Esophagus squamous epithelium (tissue), 5 donors: ENCODE data around the gene ZNF143. TPM values are rescaled to one million over a fixed set of nuclear protein-coding genes. Genes with fewer than 3 reads are reported as not detected.
A peak's percentile ranks its signal among the peaks of the same experiment; 100 is the strongest.

Experiments used
- DNase-seq: peaks from one replicate; lab custom pipeline; 2025; lab: John Stamatoyannopoulos, UW
- H3K27ac ChIP-seq, 4 donors: fragments of 200-600 bp; sonication (generic); one replicate each; pipeline ENCODE4 v1.5.1; 2016 to 2019; ENCODE audit warnings: mild to moderate bottlenecking in 1 of 4
- H3K27me3 ChIP-seq, 4 donors: fragments of 200-600 bp; sonication (generic); 1 replicate in 3 of 4; 2 replicates in 1 of 4; pipeline versions ENCODE4 v1.5.1 to v1.6.0; 2017 to 2021; ENCODE audit warnings: antibody characterized with exemption in 1 of 4
- H3K36me3 ChIP-seq, 3 donors: fragments of 200-600 bp; sonication (generic); one replicate each; pipeline ENCODE4 v1.5.1; 2016 to 2019
- H3K4me1 ChIP-seq, 3 donors: fragments of 200-600 bp; sonication (generic); one replicate each; pipeline ENCODE4 v1.5.1; 2017 to 2019
- H3K4me3 ChIP-seq, 4 donors: fragments of 200-600 bp; sonication (generic); 1 replicate in 3 of 4; 2 replicates in 1 of 4; pipeline ENCODE4 v1.5.1; 2016 to 2019; ENCODE audit warnings: mild to moderate bottlenecking in 2 of 4, moderate library complexity in 1 of 4
- H3K9me3 ChIP-seq, 3 donors: fragments of 200-600 bp; sonication (generic); one replicate each; pipeline ENCODE4 v1.5.1; 2016 to 2019
- POLR2A ChIP-seq, 4 donors: fragments of 450-650 bp; IDR thresholded peaks; one replicate each; pipeline ENCODE4 v1.6.1; 2017; ENCODE audit warnings: antibody characterized with exemption in 4 of 4, mild to moderate bottlenecking in 4 of 4, moderate library complexity in 3 of 4
- WGBS, 2 donors: methylation state at CpG; one replicate each; pipeline ENCODE4 v1.1.5; 2018; 5-methylcytosine and 5-hydroxymethylcytosine counted together
- intact Hi-C: fragments of 100-400 bp; cut with DNase I; formaldehyde crosslinking; loops from one replicate; pipeline ENCODE4 v1.15.0; 2022
- total RNA-seq, 4 donors: library from RNA; depleted of rRNA; stranded (reverse); fragments of >200 nt; gene quantifications; one replicate each; pipeline ENCODE4 v1.1.0, GENCODE V29; 2016
- TF ChIP-seq, protein P1 (sequence below), 6 experiments: fragments of 450-650 bp in 4 of 6; fragments of 200-600 bp in 2 of 6; sonication (generic) in 2 of 6; IDR thresholded peaks; one replicate each; pipeline ENCODE4 v1.5.1; 2016 to 2019; ENCODE audit warnings: antibody characterized with exemption in 6 of 6, mild to moderate bottlenecking in 4 of 6, moderate library complexity in 4 of 6
- donor health status: DM: yes; HTN: yes; CAD: no.

The ZNF143 gene
- total RNA-seq, 4 donors from 2014 or later = 9.7 to 26.1 (median 16.6) TPM

DNA sequence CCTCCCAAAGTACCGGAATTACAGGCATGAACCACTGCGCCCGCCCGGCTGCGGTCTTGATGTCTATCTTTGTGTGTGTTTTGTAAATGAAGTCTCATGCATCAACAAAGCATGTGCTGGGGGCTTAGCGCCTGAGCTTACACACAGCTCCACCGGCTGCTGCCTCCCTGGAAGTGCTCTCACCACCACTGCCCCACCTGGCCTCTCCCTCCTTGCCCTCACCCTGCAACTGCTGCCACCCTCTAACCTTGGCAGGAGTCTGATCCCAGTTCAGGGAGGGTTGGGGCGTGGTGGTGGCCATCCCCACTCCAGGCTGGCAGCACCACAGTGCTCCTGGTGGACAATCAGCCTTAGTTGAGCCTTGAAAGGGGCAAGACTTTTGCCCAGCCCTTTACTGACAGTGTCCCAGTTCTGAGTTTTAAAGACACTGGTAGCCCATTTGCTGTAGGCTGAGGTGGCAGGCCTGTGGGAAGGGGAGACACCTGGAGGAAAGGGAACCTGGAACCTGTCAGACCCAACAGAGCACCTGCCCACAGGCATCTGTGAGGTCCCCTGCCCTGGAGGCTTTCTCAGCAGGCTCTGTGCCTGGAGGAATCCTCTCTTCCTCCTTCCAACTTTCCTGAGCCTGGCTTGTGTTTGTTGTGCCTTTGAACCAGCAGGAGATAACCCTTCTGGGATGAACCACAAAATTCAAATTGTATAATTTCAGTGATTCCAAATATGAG lies 70.3 kb downstream of the ZNF143 start:
- intact Hi-C loops = no loop called here
- no peaks in the 10 kb centered on the region for H3K9me3 ChIP-seq
- TF ChIP-seq, protein P1, sequence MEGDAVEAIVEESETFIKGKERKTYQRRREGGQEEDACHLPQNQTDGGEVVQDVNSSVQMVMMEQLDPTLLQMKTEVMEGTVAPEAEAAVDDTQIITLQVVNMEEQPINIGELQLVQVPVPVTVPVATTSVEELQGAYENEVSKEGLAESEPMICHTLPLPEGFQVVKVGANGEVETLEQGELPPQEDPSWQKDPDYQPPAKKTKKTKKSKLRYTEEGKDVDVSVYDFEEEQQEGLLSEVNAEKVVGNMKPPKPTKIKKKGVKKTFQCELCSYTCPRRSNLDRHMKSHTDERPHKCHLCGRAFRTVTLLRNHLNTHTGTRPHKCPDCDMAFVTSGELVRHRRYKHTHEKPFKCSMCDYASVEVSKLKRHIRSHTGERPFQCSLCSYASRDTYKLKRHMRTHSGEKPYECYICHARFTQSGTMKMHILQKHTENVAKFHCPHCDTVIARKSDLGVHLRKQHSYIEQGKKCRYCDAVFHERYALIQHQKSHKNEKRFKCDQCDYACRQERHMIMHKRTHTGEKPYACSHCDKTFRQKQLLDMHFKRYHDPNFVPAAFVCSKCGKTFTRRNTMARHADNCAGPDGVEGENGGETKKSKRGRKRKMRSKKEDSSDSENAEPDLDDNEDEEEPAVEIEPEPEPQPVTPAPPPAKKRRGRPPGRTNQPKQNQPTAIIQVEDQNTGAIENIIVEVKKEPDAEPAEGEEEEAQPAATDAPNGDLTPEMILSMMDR (IDR thresholded peaks at IDR 0.05) = peak in 1 of 6 experiments; percentile 12
- no peak for TF ChIP-seq POLR2A (IDR thresholded peaks at IDR 0.05)
- no peak overlapping the region for H3K4me3 ChIP-seq
- WGBS, 2 donors = 93% methylated on average over 7 to 8 of the region's 8 CpGs
- H3K27me3 ChIP-seq = no peaks in the 10 kb centered on the region
- DNase-seq = no peak
- peaks cover 0 to 2% (median 0%) of the 10 kb centered on the region in 3 donors for H3K36me3 ChIP-seq
- peak overlapping the region in 3 of 4 donors; percentile 53 to 88 (median 79) for H3K27ac ChIP-seq
- H3K4me1 ChIP-seq = peaks cover 29 to 91% (median 41%) of the 10 kb centered on the region in 3 donors

DNA sequence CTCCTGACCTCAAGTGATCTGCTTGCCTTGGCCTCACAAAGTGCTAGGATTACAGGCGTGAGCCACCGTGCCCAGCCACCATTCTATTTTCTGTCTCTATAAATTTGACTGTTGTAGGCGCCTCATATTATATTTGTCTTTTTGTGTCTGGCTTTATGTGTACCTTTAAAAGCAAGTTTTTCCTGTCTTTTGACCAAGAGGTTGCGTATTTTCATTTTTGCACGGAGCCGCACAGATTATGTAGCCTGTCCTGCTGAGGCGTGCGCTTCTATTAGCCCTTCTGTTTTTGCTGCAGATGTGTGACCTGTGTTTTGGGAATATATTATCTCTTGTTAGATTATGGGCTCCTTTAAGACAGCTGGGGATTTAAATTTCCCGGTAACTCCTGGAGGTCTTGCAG lies 72.2 kb downstream of the ZNF143 start:
- intact Hi-C loops = no loop called here
- H3K4me1 ChIP-seq = peaks cover 25 to 72% (median 34%) of the 10 kb centered on the region in 3 donors
- H3K4me3 ChIP-seq = no peak overlapping the region
- TF ChIP-seq, protein P1 (IDR thresholded peaks at IDR 0.05) = no peak
- TF ChIP-seq POLR2A (IDR thresholded peaks at IDR 0.05) = no peak
- H3K27me3 ChIP-seq = no peaks in the 10 kb centered on the region
- no peaks in the 10 kb centered on the region for H3K9me3 ChIP-seq
- 46 to 97% methylated on average over 9 of the region's 9 CpGs for WGBS, 2 donors
- DNase-seq = no peak
- no peaks in the 10 kb centered on the region for H3K36me3 ChIP-seq
- H3K27ac ChIP-seq = peak overlapping the region in 3 of 4 donors; percentile 21 to 88 (median 73)

DNA sequence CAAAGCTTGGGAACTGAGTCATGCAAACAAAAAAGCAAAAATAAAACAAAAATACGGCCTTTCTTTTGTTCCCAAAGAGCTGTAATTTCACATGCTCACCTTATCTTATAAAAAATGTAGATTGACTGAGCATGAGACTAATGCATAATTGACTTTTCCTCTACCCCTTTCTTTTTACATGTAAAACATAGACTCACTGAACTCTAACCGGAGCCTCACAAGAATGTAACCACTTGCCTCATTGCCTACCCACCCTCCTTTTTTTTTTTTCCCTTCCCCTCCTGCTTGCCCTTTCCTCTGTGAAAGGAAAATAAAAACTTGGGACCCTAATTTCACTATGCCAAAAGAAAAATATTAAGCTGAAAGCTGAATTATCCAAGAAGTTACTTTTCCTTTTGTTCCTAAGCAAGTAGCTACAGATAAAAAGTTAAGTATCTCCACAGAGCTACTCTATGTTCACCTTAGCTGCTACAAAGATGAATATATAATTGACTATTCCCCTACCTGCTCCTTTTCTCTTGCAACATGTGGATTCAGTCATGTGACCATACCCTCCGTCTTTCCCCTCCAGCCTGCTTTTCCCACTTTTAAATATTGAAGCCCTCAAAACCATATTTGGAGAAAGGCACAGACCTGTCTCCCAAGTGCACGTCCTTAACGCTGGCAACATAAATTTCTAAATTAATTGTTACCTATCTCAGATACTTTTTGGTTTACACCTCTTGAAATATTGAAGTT lies 73.1 kb downstream of the ZNF143 start:
- DNase-seq = no peak
- TF ChIP-seq POLR2A (IDR thresholded peaks at IDR 0.05) = no peak
- TF ChIP-seq, protein P1 (IDR thresholded peaks at IDR 0.05) = no peak
- H3K27ac ChIP-seq = peak overlapping the region in 2 of 4 donors; percentile 73 to 88
- WGBS, 2 donors = 62 to 74% methylated on average over 5 of the region's 5 CpGs
- peaks cover 25 to 64% (median 33%) of the 10 kb centered on the region in 3 donors for H3K4me1 ChIP-seq
- H3K27me3 ChIP-seq = no peaks in the 10 kb centered on the region
- intact Hi-C loops = no loop called here
- no peaks in the 10 kb centered on the region for H3K36me3 ChIP-seq
- H3K9me3 ChIP-seq = no peaks in the 10 kb centered on the region
- H3K4me3 ChIP-seq = no peak overlapping the region

DNA sequence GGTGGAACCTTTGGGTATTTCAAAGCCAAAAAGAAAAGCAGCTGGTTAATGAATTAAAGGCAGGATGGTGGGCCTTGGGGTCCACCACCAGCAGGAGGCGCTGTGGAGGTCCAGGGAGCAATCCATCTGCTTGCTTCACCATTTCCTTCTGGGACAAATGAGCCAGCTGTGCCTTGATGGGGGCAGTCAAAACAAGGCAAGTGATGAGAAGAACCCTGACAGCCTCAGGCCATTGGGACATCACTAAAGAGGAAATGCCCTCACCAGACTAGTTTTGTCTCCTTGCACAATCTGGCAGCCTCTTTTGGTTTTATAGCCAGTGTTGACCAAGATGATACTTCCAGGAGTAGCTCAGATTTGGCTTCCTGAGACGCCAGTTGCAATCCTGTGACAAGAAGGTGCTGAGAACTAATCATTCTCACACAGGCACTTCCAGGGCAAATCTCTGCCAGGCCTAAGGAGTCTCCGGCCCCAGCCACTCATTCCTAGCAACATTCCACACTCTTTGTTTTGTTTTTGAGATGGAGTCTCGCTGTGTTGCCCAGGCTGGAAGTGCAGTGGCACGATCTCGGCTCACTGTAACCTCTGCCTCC lies 74.5 kb downstream of the ZNF143 start:
- Histone ChIP-seq H3K4me3 (no peak overlapping the region), H3K4me1 (peaks cover 12 to 50% (median 20%) of the 10 kb centered on the region in 3 donors), H3K27me3 (no peaks in the 10 kb centered on the region), H3K36me3 (no peaks in the 10 kb centered on the region), H3K9me3 (no peaks in the 10 kb centered on the region), H3K27ac (peak overlapping the region; percentile 43 to 88 (median 76))
- 55 to 64% methylated on average over 6 of the region's 6 CpGs for WGBS, 2 donors
- TF ChIP-seq POLR2A (IDR thresholded peaks at IDR 0.05) = no peak
- TF ChIP-seq, protein P1 (IDR thresholded peaks at IDR 0.05) = peak; percentile 77 to 88 (median 82)
- intact Hi-C loops = loop anchor here (5.0 kb wide), 1 partner anchor 77 kb away; no protein-coding TSS in a partner anchor
- DNase-seq = no peak
